Urinary bladder (tissue), 4 donors: ENCODE measurements around the gene ANKRD44. TPM values are rescaled to one million over a fixed set of nuclear protein-coding genes. Genes with fewer than 3 reads are reported as not detected.

Experiments
- DNase-seq: peaks from one replicate; pipeline ENCODE4 v3.0.0-alpha.2; 2015; ENCODE audit errors: extremely low spot score
- H3K27ac ChIP-seq: one replicate; pipeline ENCODE4 v1.5.1; 2013; ENCODE audit warnings: low read depth, mild to moderate bottlenecking, moderate library complexity
- H3K36me3 ChIP-seq: one replicate; pipeline ENCODE4 v1.6.1; 2013; ENCODE audit warnings: mild to moderate bottlenecking, moderate library complexity; ENCODE audit not compliant: insufficient read depth
- H3K4me1 ChIP-seq: one replicate; pipeline ENCODE4 v1.6.1; 2013; ENCODE audit warnings: mild to moderate bottlenecking, moderate library complexity; ENCODE audit not compliant: insufficient read depth
- H3K4me3 ChIP-seq: one replicate; pipeline ENCODE4 v1.5.1; 2013; ENCODE audit warnings: low read depth, low read length
- WGBS: extraction: QIAGEN DNeasy Blood & Tissue Kit; methylation state at CpG from one replicate; pipeline ENCODE4 v1.1.7; 2013; 5-methylcytosine and 5-hydroxymethylcytosine counted together
- polyA plus RNA-seq: library from polyadenylated mRNA; stranded (reverse); fragments of 200-250 nt; gene quantifications from one replicate; pipeline ENCODE4 v1.2.3, GENCODE V29; 2013
- total RNA-seq: library from RNA; depleted of rRNA; stranded (reverse); fragments of >200 nt; gene quantifications from one replicate; pipeline ENCODE4 v1.2.3, GENCODE V29; 2014
- donor health status: healthy with polysubstance abuse.
- donor health status: healthy.

The ANKRD44 gene
- total and polyA plus RNA-seq, 2 donors: 17.5 to 39.4 TPM

DNA sequence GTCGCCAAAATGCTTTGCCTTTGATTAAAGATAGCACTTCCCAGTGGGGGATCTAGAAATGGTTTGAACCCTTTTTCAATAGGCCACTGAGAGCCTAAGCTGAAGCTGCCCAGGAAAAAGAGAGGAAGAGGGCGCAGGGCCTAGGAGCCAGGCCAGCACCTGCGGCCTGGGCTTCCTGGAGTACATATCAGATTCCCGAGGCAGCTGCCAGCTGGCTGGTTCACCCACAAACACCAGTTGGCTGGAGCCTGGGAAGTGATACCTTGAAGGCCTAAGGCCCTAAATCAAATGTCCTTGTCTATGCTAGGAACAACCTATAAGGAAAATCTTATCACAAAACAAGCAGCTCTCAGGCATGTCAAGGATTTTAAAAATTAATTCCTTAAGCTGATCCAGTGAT is 37.1 kb downstream of the ANKRD44 start:
- WGBS: 54% methylated on average over 4 of the region's 4 CpGs
- Histone ChIP-seq H3K36me3 (no peaks in the 10 kb centered on the region), H3K27ac (no peak overlapping the region), H3K4me3 (no peak overlapping the region), H3K4me1 (no peaks in the 10 kb centered on the region)
- no peak for DNase-seq

DNA sequence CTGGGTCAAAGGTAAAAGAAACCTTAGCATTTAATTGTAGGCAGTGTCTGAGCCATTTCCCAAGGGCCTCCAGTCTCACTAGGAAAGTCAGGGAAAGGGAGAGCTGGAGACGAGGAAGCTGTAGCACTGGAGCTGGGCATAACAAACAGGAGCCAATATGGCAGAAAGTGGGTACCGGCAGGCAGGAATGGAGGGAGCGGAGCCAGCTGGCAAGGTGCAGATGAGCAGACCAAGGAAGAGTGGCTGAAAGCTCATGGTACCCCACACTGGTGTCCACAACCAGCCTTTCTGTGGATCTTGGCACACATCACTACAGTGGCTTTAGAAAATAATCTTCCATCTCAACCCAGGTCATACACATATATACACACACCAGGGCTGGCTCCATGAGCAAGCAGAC is 40.0 kb downstream of the ANKRD44 start:
- no peak for DNase-seq
- Histone ChIP-seq H3K27ac (no peak overlapping the region), H3K4me3 (no peak overlapping the region), H3K36me3 (no peaks in the 10 kb centered on the region), H3K4me1 (no peaks in the 10 kb centered on the region)
- WGBS: 86% methylated on average over 3 of the region's 3 CpGs

DNA sequence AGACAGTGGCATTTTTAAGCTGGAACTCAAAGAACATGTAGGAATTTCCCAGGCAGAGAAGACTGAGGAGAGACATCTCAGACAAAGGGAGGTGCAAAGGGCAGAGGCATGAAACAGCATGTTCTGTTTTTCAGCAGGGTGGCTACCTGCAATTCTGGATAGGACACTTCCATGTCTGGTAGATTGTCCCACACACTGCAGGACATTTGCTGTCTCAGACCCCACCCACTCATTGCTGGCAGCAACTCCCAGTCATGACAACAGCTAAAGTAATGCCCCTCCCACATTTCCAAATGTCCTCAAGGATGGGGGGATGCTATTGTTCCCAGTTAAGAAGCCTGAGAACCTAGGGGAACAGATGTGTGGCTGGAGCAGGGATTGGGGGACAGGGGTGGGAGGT is 40.8 kb downstream of the ANKRD44 start:
- no peak for DNase-seq
- H3K27ac ChIP-seq: no peak overlapping the region
- no peak overlapping the region for H3K4me3 ChIP-seq
- no peaks in the 10 kb centered on the region for H3K4me1 ChIP-seq
- H3K36me3 ChIP-seq: no peaks in the 10 kb centered on the region

DNA sequence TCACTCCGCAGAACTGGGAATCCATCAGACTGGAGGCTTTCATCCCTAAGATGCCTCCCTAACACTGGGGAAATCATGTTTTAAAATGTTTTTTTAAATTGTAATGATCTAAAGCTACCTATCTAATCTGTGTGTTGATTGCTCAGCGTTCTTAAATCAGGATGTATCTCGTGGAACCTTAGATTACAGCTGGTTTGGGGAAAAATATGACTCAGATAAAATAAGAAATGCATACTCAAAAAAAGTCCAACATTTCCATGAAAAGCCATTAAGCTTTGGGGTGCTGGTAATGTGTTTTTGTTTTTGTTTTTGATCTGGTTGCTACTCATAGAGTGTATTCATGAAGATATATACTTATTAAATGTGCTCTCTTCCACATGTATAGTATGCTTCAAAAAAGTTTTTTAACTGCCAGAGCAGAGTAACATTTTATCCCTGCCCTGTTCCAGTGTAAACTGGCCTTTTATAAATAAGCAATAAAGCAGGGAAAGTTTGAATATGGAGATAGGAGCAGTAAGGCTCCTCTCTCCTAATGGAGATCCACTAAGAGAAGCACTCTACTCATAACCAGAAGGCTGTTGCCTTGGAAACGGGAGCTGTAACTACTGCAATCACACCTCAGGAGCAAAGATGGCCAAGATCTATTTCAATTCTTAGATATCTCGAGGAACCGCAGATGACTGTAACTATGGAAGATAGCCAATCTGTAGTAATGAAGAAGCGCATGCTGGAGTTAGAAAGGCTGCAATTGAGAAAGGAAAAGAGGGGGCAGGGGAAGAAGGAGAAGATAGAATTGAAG is 41.6 kb downstream of the ANKRD44 start:
- Histone ChIP-seq H3K4me1 (no peaks in the 10 kb centered on the region), H3K4me3 (no peak overlapping the region), H3K36me3 (no peaks in the 10 kb centered on the region), H3K27ac (no peak overlapping the region)
- WGBS: 41% methylated on average over 7 of the region's 7 CpGs
- DNase-seq: no peak

DNA sequence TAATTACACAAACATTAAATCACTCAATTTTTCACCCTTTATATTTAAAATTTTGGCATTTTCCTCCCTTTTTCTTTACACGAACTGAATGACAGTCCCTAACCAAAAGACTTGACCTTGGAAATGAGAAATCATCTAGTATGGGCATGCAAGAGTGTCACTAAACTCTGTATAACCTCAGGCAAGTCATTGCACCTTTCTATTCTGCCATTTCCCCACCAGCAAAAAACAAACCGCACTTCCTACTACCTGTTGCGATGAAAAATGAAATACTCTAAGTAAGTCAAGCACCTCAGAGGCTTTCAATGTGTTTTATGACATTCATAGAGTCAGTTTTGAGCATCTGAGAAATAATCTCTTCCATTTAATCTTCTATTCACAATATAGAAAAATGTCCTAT is 44.1 kb downstream of the ANKRD44 start:
- no peak for DNase-seq
- WGBS: 83% methylated on average over 3 of the region's 3 CpGs
- Histone ChIP-seq H3K4me3 (no peak overlapping the region), H3K27ac (no peak overlapping the region), H3K4me1 (no peaks in the 10 kb centered on the region), H3K36me3 (no peaks in the 10 kb centered on the region)

DNA sequence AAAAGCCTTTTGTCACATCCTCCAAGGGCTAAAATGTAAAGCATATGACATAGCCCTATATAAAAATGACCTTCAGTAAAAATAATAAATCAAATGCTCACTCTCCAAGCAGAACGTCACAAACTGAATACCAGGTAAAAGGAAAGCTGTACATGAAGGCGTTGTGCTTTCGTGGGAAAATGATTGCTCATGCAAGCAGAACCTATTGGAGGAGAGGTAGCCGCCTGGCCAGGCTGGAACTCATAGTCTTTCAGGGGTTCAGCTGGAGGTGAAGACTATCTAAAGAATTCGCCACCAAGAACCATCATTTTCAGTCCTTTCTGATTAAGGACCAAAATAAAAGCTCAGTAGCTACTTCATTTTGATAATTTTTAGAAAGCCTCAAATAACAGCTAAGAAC is 44.7 kb downstream of the ANKRD44 start:
- Histone ChIP-seq H3K4me3 (no peak overlapping the region), H3K27ac (no peak overlapping the region), H3K36me3 (no peaks in the 10 kb centered on the region), H3K4me1 (no peaks in the 10 kb centered on the region)
- DNase-seq: no peak
- WGBS: 89% methylated on average over 5 of the region's 5 CpGs

DNA sequence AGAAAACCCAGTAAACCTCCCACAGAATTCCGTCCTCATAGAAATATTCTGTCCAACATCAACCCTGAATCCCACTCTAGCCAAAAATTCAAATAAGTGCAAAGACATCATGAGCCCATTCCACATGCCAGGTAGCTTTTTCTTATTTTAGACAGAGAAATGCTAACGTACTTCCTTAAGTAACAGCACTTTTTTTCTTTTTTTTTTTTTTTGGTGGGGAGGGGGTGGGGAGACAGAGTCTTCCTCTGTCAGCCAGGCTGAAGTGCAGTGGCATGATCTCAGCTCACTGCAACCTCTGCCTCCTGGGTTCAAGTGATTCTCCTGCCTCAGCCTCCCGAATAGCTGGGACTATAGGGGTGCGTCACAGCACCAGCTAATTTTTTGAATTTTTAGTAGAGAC is 45.5 kb downstream of the ANKRD44 start:
- WGBS: 81% methylated on average over 4 of the region's 4 CpGs
- no peak overlapping the region for H3K27ac ChIP-seq
- no peak for DNase-seq
- H3K4me3 ChIP-seq: no peak overlapping the region
- H3K36me3 ChIP-seq: no peaks in the 10 kb centered on the region
- H3K4me1 ChIP-seq: no peaks in the 10 kb centered on the region

DNA sequence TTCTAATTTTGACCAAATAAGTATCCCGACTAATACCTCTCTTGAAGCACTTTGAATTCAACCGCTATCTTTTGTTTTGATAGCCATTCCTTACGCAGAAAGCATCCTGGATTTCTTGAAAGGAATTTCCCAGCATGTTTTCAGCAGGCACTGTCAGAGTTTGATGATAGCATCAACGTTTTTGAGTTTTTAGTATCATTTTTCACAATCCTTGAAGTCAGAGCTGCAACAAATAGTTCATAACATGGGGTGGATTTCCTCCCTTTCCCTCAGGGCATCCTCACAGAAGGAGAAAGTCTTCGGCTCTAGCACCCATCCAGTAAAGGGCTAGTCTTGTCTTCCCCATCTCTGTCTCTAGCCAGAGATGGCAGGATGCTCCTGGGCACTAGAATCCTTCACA is 46.2 kb downstream of the ANKRD44 start:
- Histone ChIP-seq H3K27ac (no peak overlapping the region), H3K36me3 (no peaks in the 10 kb centered on the region), H3K4me3 (no peak overlapping the region), H3K4me1 (no peaks in the 10 kb centered on the region)
- DNase-seq: no peak
- WGBS: 56% methylated on average over 5 of the region's 5 CpGs

DNA sequence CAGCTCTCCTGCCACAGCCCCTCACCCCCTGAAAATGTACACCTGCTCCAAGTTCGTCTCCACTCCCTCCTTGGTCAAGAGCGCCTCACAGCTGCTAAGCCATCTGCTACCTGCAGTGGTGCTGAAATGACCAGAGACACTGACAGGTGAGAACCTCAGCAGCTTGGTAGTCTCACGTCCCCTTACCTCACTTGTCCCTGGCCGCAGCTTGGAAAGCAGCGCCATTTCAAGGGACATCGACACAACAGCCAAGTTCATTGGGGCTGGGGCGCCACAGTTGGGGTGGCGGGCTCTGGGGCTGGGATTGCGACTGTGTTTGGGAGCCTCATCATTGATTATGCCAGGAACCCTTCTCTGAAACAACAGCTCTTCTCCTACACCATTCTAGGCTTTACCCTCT is 47.5 kb downstream of the ANKRD44 start:
- DNase-seq: no peak
- Histone ChIP-seq H3K27ac (no peak overlapping the region), H3K36me3 (no peaks in the 10 kb centered on the region), H3K4me3 (no peak overlapping the region), H3K4me1 (no peaks in the 10 kb centered on the region)
- WGBS: 97% methylated on average over 9 of the region's 9 CpGs

DNA sequence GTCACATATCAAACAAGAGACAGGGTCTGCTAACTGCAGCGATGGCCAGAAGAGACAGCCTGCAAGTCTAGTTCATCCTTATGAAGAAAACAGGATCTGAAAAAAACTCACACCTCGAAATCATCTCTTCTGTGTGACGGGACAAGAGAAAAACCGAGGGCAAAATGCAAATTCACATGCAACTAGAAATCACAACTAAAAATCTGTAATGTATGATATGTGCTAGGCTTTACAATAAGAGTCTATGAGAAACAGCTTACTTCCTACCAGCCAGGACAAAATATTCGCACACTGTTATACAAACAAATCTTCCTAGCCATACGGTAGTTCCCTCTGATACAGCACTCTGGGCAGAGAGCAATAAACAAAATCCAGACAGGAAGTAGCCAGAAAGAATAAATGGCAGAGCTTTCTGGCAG is 48.8 kb downstream of the ANKRD44 start:
- H3K4me3 ChIP-seq: peak overlapping the region; percentile 11
- peak overlapping the region; percentile 73 for H3K27ac ChIP-seq
- no peaks in the 10 kb centered on the region for H3K36me3 ChIP-seq
- 14% methylated on average over 6 of the region's 6 CpGs for WGBS
- DNase-seq: no peak
- H3K4me1 ChIP-seq: no peaks in the 10 kb centered on the region

DNA sequence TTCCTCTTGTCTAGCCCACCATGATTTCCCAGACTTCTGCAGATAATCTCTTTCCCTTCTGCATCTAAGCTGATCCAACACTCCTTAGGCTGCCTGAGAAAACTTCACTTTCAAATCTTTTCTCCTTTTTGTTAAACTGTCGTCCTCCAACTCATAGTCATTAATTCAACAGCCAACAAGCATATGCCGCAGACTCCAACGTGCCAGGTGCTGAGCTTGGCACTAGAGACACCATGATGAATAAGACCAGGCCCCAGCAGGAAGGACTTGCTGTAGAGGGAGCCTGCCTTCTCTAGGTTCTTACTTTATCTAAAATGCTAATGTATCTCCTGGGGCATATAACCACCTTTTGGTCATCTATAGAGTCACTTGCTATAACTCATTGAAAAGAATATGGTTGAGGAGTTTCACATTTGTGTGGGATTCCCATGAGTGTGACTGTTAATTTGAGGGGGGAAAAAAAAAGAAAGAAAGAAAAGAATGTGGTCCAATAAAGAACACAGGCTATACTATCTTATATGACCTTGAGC is 51.0 kb downstream of the ANKRD44 start:
- H3K4me1 ChIP-seq: no peaks in the 10 kb centered on the region
- WGBS: 89% methylated on average over 3 of the region's 3 CpGs

DNA sequence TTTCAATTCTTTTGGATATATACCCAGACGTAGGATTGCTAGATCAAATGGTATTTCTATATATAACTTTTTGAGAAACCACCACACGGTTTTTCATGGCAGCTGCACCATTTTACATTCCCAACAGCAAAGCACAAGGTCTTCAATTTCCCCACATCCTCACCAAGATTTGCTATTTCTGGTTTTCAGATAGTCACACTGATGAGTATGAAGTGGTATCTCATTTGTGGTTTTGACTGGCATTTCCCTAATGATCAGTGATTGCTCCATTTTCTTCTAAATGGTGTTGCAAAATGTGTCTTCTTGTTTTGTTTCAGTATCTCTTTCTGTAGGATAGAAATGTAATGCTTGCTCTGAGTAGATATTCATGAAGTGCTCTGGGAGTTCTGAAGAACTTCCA is 52.0 kb downstream of the ANKRD44 start:
- Histone ChIP-seq H3K4me1 (no peaks in the 10 kb centered on the region), H3K4me3 (no peak overlapping the region), H3K27ac (no peak overlapping the region), H3K36me3 (no peaks in the 10 kb centered on the region)
- no peak for DNase-seq
- WGBS: 82% methylated on average over 2 of the region's 2 CpGs

More for the DNA sequence above, 51.0 kb downstream of the ANKRD44 start:
- Histone ChIP-seq H3K27ac (no peak overlapping the region), H3K4me3 (no peak overlapping the region), H3K36me3 (no peaks in the 10 kb centered on the region)
- no peak for DNase-seq

DNA sequence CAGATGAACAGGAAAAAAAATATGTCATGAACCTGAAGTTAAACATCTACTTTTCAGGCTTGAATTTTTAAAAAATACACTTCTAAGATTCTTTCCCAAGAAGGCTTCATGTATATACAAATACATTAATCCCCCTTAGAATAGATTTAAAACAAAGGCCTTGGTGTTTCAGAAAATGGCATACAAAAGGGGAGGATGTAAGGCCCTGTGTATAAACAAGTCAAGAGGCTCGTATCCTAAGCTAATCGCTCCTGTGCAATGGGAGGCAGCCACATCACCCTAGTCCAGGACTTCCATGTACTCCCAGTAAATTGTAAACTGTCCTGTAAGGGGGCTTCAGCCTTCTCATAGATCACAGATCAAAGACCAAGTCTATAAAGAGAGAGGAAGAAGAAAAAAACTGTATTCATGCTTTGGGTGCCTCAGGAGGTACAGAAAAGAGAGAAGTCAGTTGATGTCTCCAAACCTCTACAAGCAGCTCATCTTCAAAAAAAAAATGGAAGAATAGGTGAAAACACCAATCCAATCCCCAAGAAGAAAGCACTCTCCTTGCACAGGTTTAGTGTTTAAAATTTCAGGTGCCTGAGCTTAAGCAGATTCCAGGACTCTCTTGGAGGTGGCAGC is 53.9 kb downstream of the ANKRD44 start:
- WGBS: 35% methylated on average over 2 of the region's 2 CpGs
- Histone ChIP-seq H3K36me3 (no peaks in the 10 kb centered on the region), H3K4me1 (no peaks in the 10 kb centered on the region), H3K4me3 (no peak overlapping the region), H3K27ac (no peak overlapping the region)
- DNase-seq: no peak

DNA sequence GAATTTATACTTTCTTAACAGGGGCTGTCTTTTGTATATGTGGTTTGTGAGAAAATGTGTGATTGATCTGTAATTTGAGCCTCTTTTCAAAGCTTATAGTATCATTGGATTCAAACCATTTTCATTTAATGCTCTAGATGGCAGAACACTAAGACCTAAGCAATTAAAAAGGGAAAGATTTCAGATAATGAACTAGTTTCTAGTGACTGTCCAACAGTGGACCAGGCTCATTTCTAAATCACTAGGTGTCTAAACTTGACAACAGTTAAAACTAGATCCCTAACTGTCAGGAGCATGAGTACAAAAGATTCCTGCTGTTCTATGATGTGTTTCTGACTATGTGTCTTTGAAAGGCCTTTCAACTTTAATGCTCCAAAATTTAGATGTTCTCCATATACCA is 54.6 kb downstream of the ANKRD44 start:
- H3K4me3 ChIP-seq: no peak overlapping the region
- H3K27ac ChIP-seq: no peak overlapping the region
- no peaks in the 10 kb centered on the region for H3K4me1 ChIP-seq
- no peaks in the 10 kb centered on the region for H3K36me3 ChIP-seq
- no peak for DNase-seq
